Colonic mucosa (tissue), 4 donors: Measurements from ENCODE around the gene GZF1. TPM values are rescaled to one million over a fixed set of nuclear protein-coding genes. Genes with fewer than 3 reads are reported as not detected.

Source experiments
- DNase-seq: peaks from one replicate; pipeline ENCODE4 v3.0.0-alpha.2; 2020
- H3K27ac ChIP-seq: fragments of 200-600 bp; one replicate; pipeline ENCODE4 v1.8.0; 2021
- H3K27me3 ChIP-seq: fragments of 200-600 bp; one replicate; pipeline ENCODE4 v1.8.0; 2021
- H3K36me3 ChIP-seq: fragments of 200-600 bp; one replicate; pipeline ENCODE4 v1.8.0; 2021
- H3K4me1 ChIP-seq: fragments of 200-600 bp; one replicate; pipeline ENCODE4 v1.8.0; 2021; ENCODE audit warnings: mild to moderate bottlenecking
- H3K4me3 ChIP-seq: fragments of 200-600 bp; one replicate; pipeline ENCODE4 v1.8.0; 2021
- H3K9ac ChIP-seq, 2 donors: one replicate each; pipeline ENCODE4 v1.7.0; 2013; ENCODE audit warnings: control low read depth in 2 of 2, low read depth in 2 of 2, low read length in 2 of 2
- H3K9me3 ChIP-seq: fragments of 200-600 bp; one replicate; pipeline ENCODE4 v1.8.0; 2021
- CTCF ChIP-seq: fragments of 200-600 bp; IDR thresholded peaks from one replicate; pipeline ENCODE4 v1.8.0; 2022; ENCODE audit warnings: antibody characterized with exemption, mild to moderate bottlenecking
- intact Hi-C: fragments of 100-400 bp; cut with DNase I; formaldehyde crosslinking; loops from one replicate; pipeline ENCODE4 v1.14.1; 2022
- total RNA-seq, 2 donors: library from RNA; stranded (reverse); fragmentation: NEBNext Ultra II Directional in 1 of 2; extraction: Animal tissue kit (Norgen Biotek cat#: 25700) in 1 of 2; gene quantifications; one replicate each; pipeline ENCODE4 v1.2.1, GENCODE V29; 2021
- donor health status: healthy.
- donor health status: DM: no; HTN: no; CAD: no.
- donor health status: DM: no; HTN: no; CAD: no.

The GZF1 gene
- total RNA-seq, result 1 to 10 TPM; 8.5 to 9.6 TPM

GRCh38 chr20:23361476-23362391 lies at the start of gene GZF1:
Gene GZF1 (plus strand): TSS chr20:23362182. CDS start chr20:23364384, 2,202 bp downstream.
- TF ChIP-seq CTCF, result no peak
- peak within 1 kb of the TSS; percentile 98 for H3K27ac ChIP-seq
- peak; percentile 97 for DNase-seq
- peak within 1 kb of the TSS; percentile 79 for H3K4me3 ChIP-seq
- intact Hi-C loops, result loop anchor here (5.0 kb wide), 1 partner anchor 61 kb away; the partner anchor contains the start of gene NAPB
- peaks cover 12% of the 10 kb centered on the region for H3K4me1 ChIP-seq
- H3K27me3 ChIP-seq, result no peaks in the 10 kb centered on the region
- no peaks in the 10 kb centered on the region for H3K9me3 ChIP-seq
- no peaks in the 10 kb centered on the region for H3K36me3 ChIP-seq
- peak within 1 kb of the TSS; percentile 93 to 96 for H3K9ac ChIP-seq

GRCh38 chr20:23313271-23313670 lies 48.7 kb upstream of the GZF1 start:
- no peak for DNase-seq
- Histone ChIP-seq H3K9me3 (no peaks in the 10 kb centered on the region), H3K4me1 (no peaks in the 10 kb centered on the region), H3K4me3 (no peak overlapping the region), H3K9ac (no peak overlapping the region), H3K27ac (no peak overlapping the region), H3K27me3 (no peaks in the 10 kb centered on the region), H3K36me3 (no peaks in the 10 kb centered on the region)
- intact Hi-C loops, result no loop called here
- TF ChIP-seq CTCF, result no peak

- Histone ChIP-seq H3K27ac (no peak overlapping the region), H3K4me1 (no peaks in the 10 kb centered on the region)
- intact Hi-C loops, result no loop called here
Measured at GRCh38 chr20:23314699-23315098, 47.3 kb upstream of the GZF1 start.

GRCh38 chr20:23315099-23315498 lies 46.9 kb upstream of the GZF1 start:
- H3K9me3 ChIP-seq, result no peaks in the 10 kb centered on the region
- DNase-seq, result no peak
- no peak overlapping the region for H3K9ac ChIP-seq
- intact Hi-C loops, result no loop called here
- no peaks in the 10 kb centered on the region for H3K27me3 ChIP-seq
- H3K4me3 ChIP-seq, result no peak overlapping the region
- no peak for TF ChIP-seq CTCF
- H3K27ac ChIP-seq, result no peak overlapping the region
- H3K36me3 ChIP-seq, result no peaks in the 10 kb centered on the region
- H3K4me1 ChIP-seq, result no peaks in the 10 kb centered on the region

More at GRCh38 chr20:23314699-23315098, 47.3 kb upstream of the GZF1 start:
- no peaks in the 10 kb centered on the region for H3K27me3 ChIP-seq
- no peak overlapping the region for H3K4me3 ChIP-seq
- no peak overlapping the region for H3K9ac ChIP-seq
- H3K36me3 ChIP-seq, result no peaks in the 10 kb centered on the region
- H3K9me3 ChIP-seq, result no peaks in the 10 kb centered on the region
- no peak for DNase-seq
- TF ChIP-seq CTCF, result no peak

GRCh38 chr20:23316626-23317025 lies 45.4 kb upstream of the GZF1 start:
- Histone ChIP-seq H3K4me1 (no peaks in the 10 kb centered on the region), H3K36me3 (no peaks in the 10 kb centered on the region), H3K27ac (no peak overlapping the region), H3K4me3 (no peak overlapping the region), H3K9me3 (no peaks in the 10 kb centered on the region), H3K9ac (no peak overlapping the region), H3K27me3 (no peaks in the 10 kb centered on the region)
- no peak for TF ChIP-seq CTCF
- no peak for DNase-seq
- intact Hi-C loops, result no loop called here
